Activated CD4-positive, alpha-beta memory T cell treated with anti-CD3 and anti-CD28 coated beads, Interleukin-2, amount 10 ng/mL, durations not matched to agents 7 days and 5 days (primary cell): ENCODE results near the gene PTGES3L. TPM values are rescaled to one million over a fixed set of nuclear protein-coding genes. Genes with fewer than 3 reads are reported as not detected.
"Not testable (repeated sequence)": the region's sequence is repeated elsewhere in the genome, so short reads cannot be mapped to it uniquely, and the experiment has no call there.

Experiments used
- CTCF ChIA-PET: fragments of 350-600 bp; sonication (Branson Sonifier 250); formaldehyde crosslinking; loops from one replicate; lab custom pipeline; 2021; ENCODE audit warnings: antibody characterized with exemption, inconsistent platforms; lab: Charles Lee
- POLR2A ChIA-PET: fragments of 350-600 bp; sonication (Branson Sonifier 250); formaldehyde crosslinking; loops from one replicate; lab custom pipeline; 2021; ENCODE audit warnings: antibody characterized with exemption; lab: Charles Lee
- DNase-seq: peaks from one replicate; pipeline ENCODE4 v3.0.0-alpha.2; 2020
- H3K27ac Mint-ChIP-seq: one replicate; pipeline ENCODE4 v1.8.0; 2021; ENCODE audit warnings: mild to moderate bottlenecking, mixed read lengths
- H3K27me3 Mint-ChIP-seq: one replicate; pipeline ENCODE4 v1.8.0; 2021; ENCODE audit warnings: mixed read lengths
- H3K36me3 Mint-ChIP-seq: one replicate; pipeline ENCODE4 v1.8.0; 2021; ENCODE audit warnings: low read depth, mixed read lengths
- H3K4me1 Mint-ChIP-seq: one replicate; pipeline ENCODE4 v1.8.0; 2021; ENCODE audit warnings: mixed read lengths
- H3K4me3 Mint-ChIP-seq: one replicate; pipeline ENCODE4 v1.8.0; 2021; ENCODE audit warnings: mild to moderate bottlenecking, mixed read lengths
- H3K9me3 Mint-ChIP-seq: one replicate; pipeline ENCODE4 v1.8.0; 2021; ENCODE audit warnings: mixed read lengths
- total RNA-seq, 2 experiments: library from RNA; stranded (reverse); gene quantifications; one replicate each; pipeline ENCODE4 v1.2.3, GENCODE V29; 2021

PTGES3L gene
- total RNA-seq, 2 experiments from 2014 or later, result 0.40 to 0.65 TPM

GRCh38 chr17:42967925-42968324 lies 12.0 kb downstream of the PTGES3L start:
- H3K4me3 Mint-ChIP-seq, result no peak overlapping the region
- no peak for DNase-seq
- H3K4me1 Mint-ChIP-seq, result peaks cover 15% of the 10 kb centered on the region
- H3K9me3 Mint-ChIP-seq, result no peaks in the 10 kb centered on the region
- ChIA-PET CTCF (interaction anchor here (0.6 to 1.1 kb wide), 2 partner anchors 16 to 30 kb away, joined by 3 read pairs; partner anchors contain the start of gene RPL27), POLR2A (interaction anchor here (1.0 to 1.5 kb wide), 2 partner anchors 13 to 400 kb away, joined by 3 read pairs; partner anchors contain the start of gene RUNDC1)
- H3K27me3 Mint-ChIP-seq, result no peaks in the 10 kb centered on the region
- no peak overlapping the region for H3K27ac Mint-ChIP-seq
- H3K36me3 Mint-ChIP-seq, result peaks cover 7% of the 10 kb centered on the region

- POLR2A ChIA-PET, result interaction anchor here (0.7 to 2.0 kb wide), 9 partner anchors 10 to 351 kb away, joined by 3 to 11 read pairs (median 3); partner anchors contain the start of genes BECN1, NBR1, PSME3 and RPL27
Observed at GRCh38 chr17:42964161-42964932, 15.5 kb downstream of the PTGES3L start, which contains the start of gene AARSD1. TSS of gene AARSD1 (minus strand) at chr17:42964454. CDS start at chr17:42964440, 14 bp downstream.

GRCh38 chr17:42953669-42954068 lies 26.2 kb downstream of the PTGES3L start:
- Mint-ChIP-seq H3K4me3 (no peak overlapping the region), H3K36me3 (peaks cover 44% of the 10 kb centered on the region), H3K9me3 (no peaks in the 10 kb centered on the region), H3K27me3 (no peaks in the 10 kb centered on the region), H3K27ac (no peak overlapping the region), H3K4me1 (peaks cover 10% of the 10 kb centered on the region)
- ChIA-PET CTCF (no interaction called here), POLR2A (interaction anchor here (0.5 kb wide), 1 partner anchor 1112 kb away, joined by 3 read pairs; no protein-coding TSS in a partner anchor)
- no peak for DNase-seq

More at GRCh38 chr17:42964161-42964932, 15.5 kb downstream of the PTGES3L start, which contains the start of gene AARSD1:
- CTCF ChIA-PET, result interaction anchor here (0.5 to 1.8 kb wide), 3 partner anchors 34 to 1282 kb away, joined by 3 to 8 read pairs (median 3); partner anchors contain the start of gene RPL27
- Mint-ChIP-seq H3K4me1 (peaks cover 22% of the 10 kb centered on the region), H3K4me3 (peak within 1 kb of the TSS; percentile 87), H3K27me3 (no peaks in the 10 kb centered on the region), H3K9me3 (no peaks in the 10 kb centered on the region), H3K27ac (peak within 1 kb of the TSS; percentile 82), H3K36me3 (peaks cover 23% of the 10 kb centered on the region)
- DNase-seq, result peak; percentile 92

GRCh38 chr17:42950044-42950783 lies 29.7 kb downstream of the PTGES3L start:
- peaks cover 9% of the 10 kb centered on the region for H3K4me1 Mint-ChIP-seq

GRCh38 chr17:42946812-42947211 lies 33.1 kb downstream of the PTGES3L start:
- H3K27me3 Mint-ChIP-seq, result no peaks in the 10 kb centered on the region
- POLR2A ChIA-PET, result no interaction called here
- CTCF ChIA-PET, result no interaction called here
- H3K27ac Mint-ChIP-seq, result no peak overlapping the region
- DNase-seq, result no peak
- no peaks in the 10 kb centered on the region for H3K9me3 Mint-ChIP-seq
- H3K36me3 Mint-ChIP-seq, result peaks cover 19% of the 10 kb centered on the region
- no peak overlapping the region for H3K4me3 Mint-ChIP-seq
- H3K4me1 Mint-ChIP-seq, result peaks cover 2% of the 10 kb centered on the region

More at GRCh38 chr17:42950044-42950783, 29.7 kb downstream of the PTGES3L start:
- Mint-ChIP-seq H3K36me3 (peaks cover 28% of the 10 kb centered on the region), H3K27me3 (no peaks in the 10 kb centered on the region), H3K9me3 (no peaks in the 10 kb centered on the region), H3K4me3 (no peak overlapping the region), H3K27ac (no peak overlapping the region)
- ChIA-PET CTCF (interaction anchor here (0.6 kb wide), 1 partner anchor 9 kb away, joined by 3 read pairs; no protein-coding TSS in a partner anchor), POLR2A (no interaction called here)
- no peak for DNase-seq

GRCh38 chr17:42944211-42944610 lies 35.7 kb downstream of the PTGES3L start:
- CTCF ChIA-PET, result no interaction called here
- Mint-ChIP-seq H3K4me1 (no peaks in the 10 kb centered on the region), H3K4me3 (no peak overlapping the region), H3K27ac (no peak overlapping the region), H3K36me3 (peaks cover 6% of the 10 kb centered on the region), H3K9me3 (no peaks in the 10 kb centered on the region), H3K27me3 (no peaks in the 10 kb centered on the region)
- POLR2A ChIA-PET, result no interaction called here
- DNase-seq, result no peak

- H3K4me1 Mint-ChIP-seq, result no peaks in the 10 kb centered on the region
Observed at GRCh38 chr17:42937712-42938596, 41.9 kb downstream of the PTGES3L start.

GRCh38 chr17:42929497-42929844 lies 50.4 kb downstream of the PTGES3L start:
- DNase-seq, result no peak
- Mint-ChIP-seq H3K4me3 (no peak overlapping the region), H3K4me1 (peaks cover 12% of the 10 kb centered on the region), H3K36me3 (no peaks in the 10 kb centered on the region), H3K9me3 (no peaks in the 10 kb centered on the region), H3K27ac (no peak overlapping the region), H3K27me3 (peaks cover 8% of the 10 kb centered on the region)
- CTCF ChIA-PET, result interaction anchor here (0.8 to 2.3 kb wide), 7 partner anchors 9 to 351 kb away, joined by 3 to 10 read pairs (median 3); partner anchors contain the start of genes BECN1, PTGES3L and RUNDC1
- POLR2A ChIA-PET, result interaction anchor here (0.6 to 1.7 kb wide), 5 partner anchors 77 to 351 kb away, joined by 3 to 4 read pairs (median 3); partner anchors contain the start of genes BECN1, IFI35 and PSME3

More at GRCh38 chr17:42937712-42938596, 41.9 kb downstream of the PTGES3L start:
- no peaks in the 10 kb centered on the region for H3K36me3 Mint-ChIP-seq
- ChIA-PET POLR2A (interaction anchor here (0.6 kb wide), 1 partner anchor 117 kb away, joined by 4 read pairs; no protein-coding TSS in a partner anchor), CTCF (interaction anchor here (0.8 to 1.2 kb wide), 4 partner anchors 9 to 118 kb away, joined by 3 to 4 read pairs (median 4); partner anchors contain the start of gene BECN1)
- H3K27me3 Mint-ChIP-seq, result peaks cover 19% of the 10 kb centered on the region
- H3K27ac Mint-ChIP-seq, result no peak overlapping the region
- H3K9me3 Mint-ChIP-seq, result no peaks in the 10 kb centered on the region
- H3K4me3 Mint-ChIP-seq, result no peak overlapping the region
- peak; percentile 20 for DNase-seq

- CTCF ChIA-PET, result interaction anchor here (0.8 to 2.3 kb wide), 7 partner anchors 10 to 351 kb away, joined by 3 to 10 read pairs (median 3); partner anchors contain the start of genes BECN1, PTGES3L and RUNDC1
- peak; percentile 16 for DNase-seq
- no peak overlapping the region for H3K4me3 Mint-ChIP-seq
- POLR2A ChIA-PET, result interaction anchor here (0.6 to 1.7 kb wide), 8 partner anchors 20 to 351 kb away, joined by 3 to 5 read pairs (median 3); partner anchors contain the start of genes BECN1, IFI35 and PSME3
- peak overlapping the region; percentile 13 for H3K27ac Mint-ChIP-seq
- H3K27me3 Mint-ChIP-seq, result peaks cover 4% of the 10 kb centered on the region
- no peaks in the 10 kb centered on the region for H3K9me3 Mint-ChIP-seq
- peaks cover 12% of the 10 kb centered on the region for H3K4me1 Mint-ChIP-seq
- H3K36me3 Mint-ChIP-seq, result no peaks in the 10 kb centered on the region
Observed at GRCh38 chr17:42928714-42929496, 51.0 kb downstream of the PTGES3L start.

GRCh38 chr17:42924891-42925290 lies 55.0 kb downstream of the PTGES3L start:
- ChIA-PET CTCF (interaction anchor here (0.6 to 0.7 kb wide), 2 partner anchors 30 to 101 kb away, joined by 3 read pairs; partner anchors contain the start of gene BECN1), POLR2A (no interaction called here)
- Mint-ChIP-seq H3K4me3 (no peak overlapping the region), H3K4me1 (peaks cover 12% of the 10 kb centered on the region), H3K9me3 (no peaks in the 10 kb centered on the region), H3K36me3 (no peaks in the 10 kb centered on the region), H3K27me3 (peaks cover 22% of the 10 kb centered on the region), H3K27ac (no peak overlapping the region)
- no peak for DNase-seq

- DNase-seq, CTCF ChIA-PET, H3K4me1 Mint-ChIP-seq, H3K4me3 Mint-ChIP-seq, POLR2A ChIA-PET, H3K36me3 Mint-ChIP-seq, H3K9me3 Mint-ChIP-seq, H3K27ac Mint-ChIP-seq: not testable (repeated sequence)
- H3K27me3 Mint-ChIP-seq, result peaks cover 28% of the 10 kb centered on the region
Observed at GRCh38 chr17:42923472-42923871, 56.4 kb downstream of the PTGES3L start.
